Activated CD4-positive, alpha-beta T cell treated with anti-CD3 and anti-CD28 coated beads for 1 hour (primary cell): ENCODE data around the gene KRTAP19-7.

Experiments used
- DNase-seq: peaks from one replicate; pipeline ENCODE4 v3.0.0-alpha.2; 2020

KRTAP19-7 gene, protein sequence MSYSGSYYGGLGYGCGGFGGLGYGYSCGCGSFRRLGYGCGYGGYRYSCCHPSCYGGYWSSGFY

GRCh38 chr21:30561264-30561895, at the start of gene KRTAP19-7:
Gene KRTAP19-7 (minus strand): TSS chr21:30561314. CDS start chr21:30561289, 25 bp downstream.
- DNase-seq = no peak

- no peak for DNase-seq
These were observed 44.9 kb upstream of the KRTAP19-7 start for GRCh38 chr21:30605968-30606367.

- no peak for DNase-seq
These were observed 39.7 kb upstream of the KRTAP19-7 start, which contains the start of gene KRTAP22-1 for GRCh38 chr21:30600787-30601186. Gene KRTAP22-1 (plus strand): TSS chr21:30601087.

DNA sequence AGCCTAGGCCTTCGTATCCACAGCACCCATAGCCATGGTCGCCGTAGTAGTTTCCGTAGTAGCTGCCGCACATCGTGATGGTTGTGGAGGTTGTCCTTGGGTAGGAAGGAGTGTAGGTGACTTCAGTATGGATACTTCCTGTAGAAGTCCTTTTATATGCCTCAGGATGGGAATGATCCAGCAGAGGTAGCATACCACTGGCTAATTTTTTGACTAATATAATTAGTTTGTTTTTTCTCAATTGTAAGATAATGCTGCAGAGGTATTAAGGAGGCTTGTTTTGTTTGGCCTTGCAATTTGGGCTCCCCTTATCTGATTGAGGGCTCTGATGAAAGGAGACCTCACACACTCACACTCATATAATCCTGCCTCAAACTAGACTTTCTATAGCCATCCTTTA, 37.7 kb upstream of the KRTAP19-7 start, which contains the start of gene KRTAP6-2:
Gene KRTAP6-2, minus strand, starts transcription at position 101 of the 400 bp plus-strand sequence. Its CDS starts 28 bp downstream, at position 73.
- no peak for DNase-seq

GRCh38 chr21:30592140-30592539, 31.0 kb upstream of the KRTAP19-7 start, which contains the start of gene KRTAP6-3:
Gene KRTAP6-3 (plus strand): TSS chr21:30592440. CDS start chr21:30592446, 6 bp downstream.
- no peak for DNase-seq

DNA sequence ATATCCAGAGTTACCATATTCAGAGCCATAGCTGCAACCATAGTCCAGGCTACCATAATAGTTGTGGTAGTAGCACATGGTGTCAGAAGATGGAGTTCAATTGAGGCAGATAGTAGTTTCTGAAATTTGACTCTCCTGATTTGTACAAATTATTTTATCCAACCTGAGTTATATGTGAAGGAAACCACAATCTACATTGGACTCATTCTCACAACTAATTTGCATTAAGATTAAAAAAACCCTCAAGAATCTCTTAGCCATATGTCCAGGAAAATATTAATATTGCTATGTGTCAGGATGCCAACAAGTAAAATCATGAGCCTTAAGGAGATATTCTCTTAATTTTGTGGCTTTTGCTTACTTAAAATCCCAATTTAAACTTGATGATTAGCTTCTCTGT, 29.2 kb upstream of the KRTAP19-7 start, which contains the start of gene KRTAP22-2:
Gene KRTAP22-2, minus strand, starts transcription at position 101 of the 400 bp plus-strand sequence.
- no peak for DNase-seq

- no peak for DNase-seq
These were observed 21.8 kb upstream of the KRTAP19-7 start for GRCh38 chr21:30582870-30583269.

DNA sequence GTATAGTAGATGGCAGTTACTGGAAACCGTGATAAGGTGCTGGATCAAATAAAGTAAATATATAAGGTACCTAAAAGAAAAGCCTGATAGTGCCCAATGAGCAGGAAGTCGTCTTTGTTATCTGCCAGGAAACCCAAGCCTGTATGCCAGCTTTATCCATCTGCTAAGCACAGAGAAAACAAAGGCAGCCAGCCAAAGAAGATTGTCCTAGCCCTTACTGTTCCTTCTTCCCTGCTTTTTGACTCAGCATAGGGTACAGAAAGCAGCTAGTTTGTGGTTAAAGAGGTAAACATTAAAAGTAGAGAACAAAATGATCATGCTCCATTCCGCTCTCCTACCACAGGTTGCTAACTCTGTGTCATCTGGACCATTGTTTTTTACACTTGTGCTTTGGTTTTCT, 19.0 kb upstream of the KRTAP19-7 start:
- DNase-seq = no peak

- DNase-seq = no peak
These were observed 18.2 kb upstream of the KRTAP19-7 start for GRCh38 chr21:30579346-30579745.

DNA sequence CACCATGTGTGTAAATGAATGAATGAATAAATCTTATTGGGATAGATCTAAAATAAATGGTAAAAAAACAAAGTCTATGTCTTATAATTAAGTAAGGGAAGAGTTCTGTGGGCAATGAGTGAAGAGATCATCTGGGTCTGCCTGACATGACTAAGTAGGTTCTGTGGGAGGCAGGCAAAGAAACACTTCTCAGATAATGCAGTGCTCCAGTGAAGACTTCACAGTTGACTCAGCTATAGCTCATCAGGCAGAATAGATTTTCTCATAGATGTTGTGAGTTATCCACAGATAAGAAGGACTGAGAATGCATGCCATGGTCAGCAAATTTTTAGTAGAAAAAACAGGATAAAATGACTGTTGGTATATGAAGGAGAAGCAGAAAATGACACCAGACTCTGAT, 16.7 kb upstream of the KRTAP19-7 start:
- no peak for DNase-seq

DNA sequence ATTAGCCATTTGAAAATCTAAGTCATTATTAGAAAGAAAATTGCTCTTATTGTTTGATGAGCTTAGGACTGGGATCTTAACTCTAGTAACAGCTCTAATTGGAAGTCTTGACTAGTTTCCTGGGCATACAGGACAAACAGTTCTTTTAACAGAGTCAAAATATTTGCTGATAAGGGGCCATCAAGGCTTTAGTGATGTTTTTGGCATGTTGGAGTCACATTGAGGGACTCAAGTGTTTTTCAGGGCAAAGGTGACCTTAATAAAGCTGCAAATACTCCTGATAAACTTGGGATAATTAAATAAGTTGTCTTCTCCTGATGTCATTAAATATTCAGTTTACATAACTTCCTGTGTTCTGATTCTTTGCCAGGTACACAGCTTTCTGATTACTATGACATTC, 6.5 kb upstream of the KRTAP19-7 start:
- no peak for DNase-seq

- DNase-seq = no peak
These were observed 2.5 kb upstream of the KRTAP19-7 start for GRCh38 chr21:30563630-30564029.

GRCh38 chr21:30563072-30563471, 2.0 kb upstream of the KRTAP19-7 start:
- no peak for DNase-seq

- DNase-seq = no peak
These were observed 843 bp upstream of the KRTAP19-7 start for GRCh38 chr21:30561957-30562356.

GRCh38 chr21:30555095-30555494, 6.0 kb downstream of the KRTAP19-7 start:
- no peak for DNase-seq

DNA sequence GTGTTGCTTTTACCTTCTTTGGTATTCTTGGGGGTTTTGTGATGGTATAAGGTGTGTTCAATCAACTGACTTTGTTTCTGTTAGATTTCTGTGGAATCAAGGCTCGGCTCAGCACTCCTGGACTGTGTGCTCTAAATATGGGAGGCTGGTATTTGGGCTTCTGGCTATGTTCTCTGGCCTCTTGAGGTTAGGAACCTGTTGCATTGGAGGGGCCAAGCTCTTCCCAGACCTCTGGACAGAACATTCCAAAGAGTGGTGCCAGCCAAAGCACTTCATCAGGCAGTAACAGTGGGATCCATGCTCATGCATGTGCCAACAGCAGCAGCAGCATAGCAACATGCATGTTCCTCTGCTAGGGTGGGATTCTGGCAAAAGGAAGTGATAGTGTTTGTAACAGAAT, 8.3 kb downstream of the KRTAP19-7 start:
- DNase-seq = no peak

- no peak for DNase-seq
These were observed 19.4 kb downstream of the KRTAP19-7 start, which contains the start of gene KRTAP19-6 for GRCh38 chr21:30541764-30542163. Gene KRTAP19-6 (minus strand): TSS chr21:30541864. CDS start chr21:30541833, 31 bp downstream.

- DNase-seq = no peak
These were observed 42.2 kb downstream of the KRTAP19-7 start for GRCh38 chr21:30518876-30519275.

GRCh38 chr21:30515681-30516080, 45.4 kb downstream of the KRTAP19-7 start:
- no peak for DNase-seq
